H1 (cell line): Measurements from ENCODE around the gene SLC45A1. TPM values are rescaled to one million over a fixed set of nuclear protein-coding genes. Genes with fewer than 3 reads are reported as not detected.
A peak's percentile ranks its signal among the peaks of the same experiment; 100 is the strongest.

Experiments used
- CTCF ChIA-PET: fragments of 300-600 bp; sonication (Branson Sonifier 250); formaldehyde crosslinking; loops from one replicate; lab custom pipeline; 2021; ENCODE audit not compliant: partially characterized antibody; lab: Charles Lee
- POLR2A ChIA-PET: fragments of 300-600 bp; sonication (Branson Sonifier 250); formaldehyde crosslinking; loops from one replicate; lab custom pipeline; 2021; ENCODE audit warnings: inconsistent platforms; ENCODE audit not compliant: partially characterized antibody; lab: Charles Lee
- DNase-seq, 2 experiments: peaks; one replicate each; pipeline versions ENCODE4 v3.0.0 to v3.0.0-alpha.2; 2010 to 2022; ENCODE audit warnings: low spot score in 2 of 2, low read depth in 1 of 2, mixed read lengths in 1 of 2
- FAIRE-seq: peaks from 2 replicates; lab custom pipeline; 2011; peaks lifted over from hg19 to GRCh38; lab: Jason Lieb, UNC
- H2AFZ ChIP-seq: 2 replicates; pipeline ENCODE4 v1.8.1; 2012; ENCODE audit warnings: low read length, inconsistent platforms
- H2AK5ac ChIP-seq: 2 replicates; pipeline ENCODE4 v1.6.1; 2013; ENCODE audit warnings: low read depth, low read length
- H2BK120ac ChIP-seq: replicated peaks from 2 replicates; pipeline ENCODE3; 2013; ENCODE audit warnings: low read depth, low read length, inconsistent platforms
- H2BK12ac ChIP-seq: 2 replicates; pipeline ENCODE4 v1.6.1; 2013; ENCODE audit warnings: low read depth, low read length
- H2BK15ac ChIP-seq: 2 replicates; pipeline ENCODE4 v1.6.1; 2013; ENCODE audit warnings: low read length
- H2BK20ac ChIP-seq: 2 replicates; pipeline ENCODE4 v1.6.1; 2013; ENCODE audit warnings: low read length
- H2BK5ac ChIP-seq: 2 replicates; pipeline ENCODE4 v1.6.1; 2013; ENCODE audit warnings: low read depth, low read length
- H3K14ac ChIP-seq: 2 replicates; pipeline ENCODE4 v1.6.1; 2013; ENCODE audit warnings: inconsistent platforms; ENCODE audit not compliant: insufficient read length
- H3K18ac ChIP-seq: 2 replicates; pipeline ENCODE4 v1.6.1; 2013; ENCODE audit warnings: low read length; ENCODE audit errors: extremely low read depth
- H3K23ac ChIP-seq: 2 replicates; pipeline ENCODE4 v1.6.1; 2013; ENCODE audit warnings: inconsistent platforms; ENCODE audit not compliant: insufficient read length
- H3K23me2 ChIP-seq: 2 replicates; pipeline ENCODE4 v1.6.1; 2013; ENCODE audit warnings: low read depth, low read length
- H3K27ac ChIP-seq: 2 replicates; pipeline ENCODE4 v1.6.1; 2011; ENCODE audit warnings: low read depth, low read length, inconsistent platforms
- H3K27me3 ChIP-seq, 4 experiments: replicated peaks in 1 of 4; 1 replicate in 1 of 4; 2 replicates in 3 of 4; pipeline versions ENCODE4 v1.6.1 to v1.8.1; 2011 to 2013; ENCODE audit warnings: low read length in 3 of 4, mild to moderate bottlenecking in 3 of 4, inconsistent platforms in 2 of 4, mixed read lengths in 2 of 4, moderate library complexity in 1 of 4; ENCODE audit not compliant: control insufficient read depth in 3 of 4, insufficient read depth in 3 of 4; ENCODE audit errors: extremely low read depth in 1 of 4
- H3K36me3 ChIP-seq, 4 experiments: 2 replicates each; pipeline versions ENCODE4 v1.6.1 to v1.8.1; 2011 to 2013; ENCODE audit warnings: mild to moderate bottlenecking in 4 of 4, low read length in 3 of 4, moderate library complexity in 2 of 4, control low read depth in 1 of 4, inconsistent platforms in 1 of 4; ENCODE audit not compliant: insufficient read depth in 4 of 4, control insufficient read depth in 2 of 4
- H3K4ac ChIP-seq: replicated peaks from 2 replicates; pipeline ENCODE3; 2013; ENCODE audit warnings: low read length, low read depth, mixed read lengths, inconsistent platforms; ENCODE audit not compliant: insufficient read length
- H3K4me1 ChIP-seq, 4 experiments: replicated peaks in 1 of 4; 1 replicate in 1 of 4; 2 replicates in 3 of 4; pipeline versions ENCODE4 v1.6.1 to v1.8.1; 2011 to 2013; ENCODE audit warnings: low read length in 3 of 4, inconsistent platforms in 2 of 4, mixed read lengths in 1 of 4; ENCODE audit not compliant: insufficient read depth in 4 of 4, control insufficient read depth in 3 of 4
- H3K4me2 ChIP-seq, 2 experiments: 2 replicates each; pipeline versions ENCODE4 v1.6.1 to v1.8.1; 2011 to 2013; ENCODE audit warnings: low read depth in 2 of 2, low read length in 2 of 2, control low read depth in 1 of 2, inconsistent platforms in 1 of 2, mild to moderate bottlenecking in 1 of 2; ENCODE audit not compliant: insufficient read depth in 1 of 2
- H3K4me3 ChIP-seq, 4 experiments: fragments of 200-600, 300-600 bp in 1 of 4; sonication (generic), shearing (Covaris generic), sonication (Bioruptor Twin) in 1 of 4; 2 replicates each; pipeline versions ENCODE4 v1.5.1 to v1.8.1; 2011 to 2016; ENCODE audit warnings: low read length in 4 of 4, low read depth in 3 of 4, control low read depth in 2 of 4, inconsistent platforms in 2 of 4, mild to moderate bottlenecking in 2 of 4, mixed read lengths in 1 of 4, moderate library complexity in 1 of 4; ENCODE audit not compliant: insufficient read depth in 2 of 4; ENCODE audit errors: extremely low read depth in 1 of 4
- H3K56ac ChIP-seq: replicated peaks from 2 replicates; pipeline ENCODE3; 2013; ENCODE audit warnings: low read depth, mild to moderate bottlenecking, mixed read lengths, low read length, inconsistent platforms; ENCODE audit not compliant: insufficient read length
- H3K79me1 ChIP-seq: 2 replicates; pipeline ENCODE4 v1.6.1; 2013; ENCODE audit warnings: low read depth, low read length, control low read depth
- H3K79me2 ChIP-seq, 2 experiments: 2 replicates each; pipeline versions ENCODE4 v1.6.1 to v1.8.1; 2012 to 2013; ENCODE audit warnings: low read length in 2 of 2, mild to moderate bottlenecking in 2 of 2, inconsistent platforms in 1 of 2; ENCODE audit not compliant: insufficient read depth in 2 of 2, control insufficient read depth in 1 of 2
- H3K9ac ChIP-seq, 4 experiments: replicated peaks in 1 of 4; 1 replicate in 1 of 4; 2 replicates in 3 of 4; pipeline versions ENCODE4 v1.6.1 to v1.8.1; 2011 to 2013; ENCODE audit warnings: low read depth in 3 of 4, low read length in 3 of 4, control low read depth in 2 of 4, mild to moderate bottlenecking in 2 of 4, moderate library complexity in 2 of 4, inconsistent platforms in 1 of 4; ENCODE audit errors: extremely low read depth in 1 of 4
- H3K9me3 ChIP-seq, 2 experiments: 2 replicates each; pipeline versions ENCODE4 v1.6.1 to v1.8.1; 2012 to 2013; ENCODE audit warnings: mild to moderate bottlenecking in 2 of 2, moderate library complexity in 2 of 2, control low read depth in 1 of 2, inconsistent platforms in 1 of 2, low read depth in 1 of 2, low read length in 1 of 2, mixed read lengths in 1 of 2; ENCODE audit not compliant: insufficient read depth in 2 of 2
- H4K20me1 ChIP-seq, 2 experiments: replicated peaks in 1 of 2; 2 replicates each; pipeline versions ENCODE3 to v1.8.1; 2011 to 2013; ENCODE audit warnings: inconsistent platforms in 2 of 2, low read length in 2 of 2, mild to moderate bottlenecking in 1 of 2; ENCODE audit not compliant: insufficient read depth in 2 of 2, control insufficient read depth in 1 of 2
- H4K5ac ChIP-seq: 2 replicates; pipeline ENCODE4 v1.6.1; 2013; ENCODE audit warnings: low read length, low read depth, mixed read lengths, inconsistent platforms; ENCODE audit not compliant: insufficient read length
- H4K8ac ChIP-seq: 2 replicates; pipeline ENCODE4 v1.8.0; 2013; ENCODE audit warnings: mild to moderate bottlenecking, moderate library complexity, low read length, inconsistent platforms; ENCODE audit not compliant: insufficient read depth; ENCODE audit errors: extremely low read depth
- H4K91ac ChIP-seq: replicated peaks from 2 replicates; pipeline ENCODE3; 2013; ENCODE audit warnings: low read length, mixed read lengths, inconsistent platforms; ENCODE audit not compliant: insufficient read length
- EGR1 ChIP-seq: IDR thresholded peaks from 2 replicates; pipeline ENCODE4 v1.6.1; 2011; ENCODE audit warnings: low read depth, low read length, borderline replicate concordance
- EP300 ChIP-seq, 2 experiments: IDR thresholded peaks; 1 replicate in 1 of 2; 2 replicates in 1 of 2; pipeline ENCODE4 v1.6.1; 2011 to 2012; ENCODE audit warnings: low read depth in 2 of 2, low read length in 2 of 2, mild to moderate bottlenecking in 2 of 2, borderline replicate concordance in 1 of 2, inconsistent platforms in 1 of 2, moderate library complexity in 1 of 2
- GABPA ChIP-seq: IDR thresholded peaks from 2 replicates; pipeline ENCODE4 v1.6.1; 2011; ENCODE audit warnings: mild to moderate bottlenecking, low read length, moderate library complexity, borderline replicate concordance; ENCODE audit not compliant: insufficient read depth
- HDAC6 ChIP-seq: IDR thresholded peaks from one replicate; pipeline ENCODE4 v1.7.1; 2012; ENCODE audit warnings: low read depth, mild to moderate bottlenecking, inconsistent platforms, low read length, moderate library complexity
- JUN ChIP-seq: IDR thresholded peaks from 2 replicates; pipeline ENCODE4 v1.6.1; 2011; ENCODE audit warnings: low read depth, mild to moderate bottlenecking, improper control_type of control experiment, low read length
- KDM4A ChIP-seq: IDR thresholded peaks from one replicate; pipeline ENCODE4 v1.7.1; 2012; ENCODE audit warnings: low read depth, mild to moderate bottlenecking, moderate library complexity, low read length, inconsistent platforms; ENCODE audit not compliant: severe bottlenecking
- SAP30 ChIP-seq: fragments of 300-600 bp; sonication (generic); IDR thresholded peaks from 2 replicates; pipeline ENCODE4 v1.7.1; 2012; ENCODE audit warnings: low read length, moderate library complexity, mild to moderate bottlenecking, inconsistent platforms; ENCODE audit not compliant: insufficient read depth, insufficient replicate concordance
- SIRT6 ChIP-seq: IDR thresholded peaks from one replicate; pipeline ENCODE4 v1.7.1; 2012; ENCODE audit warnings: low read length, inconsistent platforms
- SP1 ChIP-seq: IDR thresholded peaks from 2 replicates; pipeline ENCODE4 v1.6.1; 2011; ENCODE audit warnings: low read depth, low read length
- SRF ChIP-seq: IDR thresholded peaks from 2 replicates; pipeline ENCODE4 v1.6.1; 2011; ENCODE audit warnings: mild to moderate bottlenecking, low read depth, low read length, moderate library complexity
- USF2 ChIP-seq: IDR thresholded peaks from 2 replicates; pipeline ENCODE4 v1.6.1; 2011; ENCODE audit warnings: low read length, improper control_type of control experiment
- YY1 ChIP-seq: IDR thresholded peaks from 2 replicates; pipeline ENCODE4 v1.6.1; 2011; ENCODE audit warnings: low read depth, mild to moderate bottlenecking, low read length
- ZNF274 ChIP-seq: IDR thresholded peaks from 2 replicates; pipeline ENCODE4 v1.7.0; 2012; ENCODE audit warnings: low read length, borderline replicate concordance; ENCODE audit errors: extremely low read depth
- WGBS, 2 experiments: shearing (Covaris generic) in 1 of 2; methylation state at CpG; one replicate each; pipeline versions ENCODE4 v1.1.6 to v1.1.7; 2013 to 2015; ENCODE audit warnings: low lambda C conversion rate in 2 of 2, mixed read lengths in 2 of 2, inconsistent platforms in 1 of 2, low coverage in 1 of 2, missing lambda C conversion rate in 1 of 2; ENCODE audit not compliant: insufficient replicate concordance in 2 of 2, insufficient coverage in 1 of 2, insufficient read length in 1 of 2; ENCODE audit errors: extremely low coverage in 1 of 2, missing lambda C conversion rate in 1 of 2; 5-methylcytosine and 5-hydroxymethylcytosine counted together
- polyA plus RNA-seq, 7 experiments: library from polyadenylated mRNA; depleted of rRNA in 3 of 7; stranded (reverse) in 5 of 7; unstranded in 2 of 7; fragments of >200 nt in 5 of 7; fragments of 200-250 nt in 2 of 7; gene quantifications; 1 replicate in 5 of 7; 2 replicates in 1 of 7; 4 replicates in 1 of 7; pipeline versions ENCODE4 v1.2.1 to v1.2.3, GENCODE V29; 2011 to 2013; ENCODE audit warnings: missing spikeins in 2 of 7, mixed read lengths in 2 of 7
- total RNA-seq: library from RNA; stranded (reverse); fragmentation: NEBNext Ultra II Directional; extraction: Animal tissue kit (Norgen Biotek cat#: 25700); gene quantifications from 2 replicates; pipeline ENCODE4 v1.2.1, GENCODE V29; 2021

Gene SLC45A1
- total and polyA plus RNA-seq, 2 of the 8 experiments (the other 6 are each of a cell fraction or from before 2014, with no cell fraction given): 1.0 to 1.7 TPM

GRCh38 chr1:8374356-8374755 lies 56.4 kb downstream of the SLC45A1 start:
- H4K20me1 ChIP-seq: peaks cover 5 to 15% of the 10 kb centered on the region in 2 experiments
- H3K9ac ChIP-seq: no peak overlapping the region
- H4K5ac ChIP-seq: peak overlapping the region; percentile 10
- H3K23ac ChIP-seq: no peak overlapping the region
- no peaks in the 10 kb centered on the region for H3K36me3 ChIP-seq
- H3K79me1 ChIP-seq: peaks cover 13% of the 10 kb centered on the region; the same call in 1 of the 2 replicates
- no peak overlapping the region for H2BK5ac ChIP-seq
- H4K8ac ChIP-seq: no peak overlapping the region
- no peak overlapping the region for H3K4ac ChIP-seq
- no peak overlapping the region for H2BK20ac ChIP-seq
- H3K23me2 ChIP-seq: no peaks in the 10 kb centered on the region
- H2AK5ac ChIP-seq: no peak overlapping the region
- H3K27ac ChIP-seq: 0 out of 2 replicates have a peak overlapping the region, but pooled peaks have one; percentile 11
- no peaks in the 10 kb centered on the region for H3K9me3 ChIP-seq
- no peak overlapping the region for H4K91ac ChIP-seq
- ChIA-PET POLR2A (no interaction called here), CTCF (interaction anchor here (0.5 to 4.8 kb wide), 16 partner anchors 18 to 630 kb away, joined by 3 to 32 read pairs (median 3); no protein-coding TSS in a partner anchor)
- H3K79me2 ChIP-seq: peaks cover 0 to 73% of the 10 kb centered on the region in 2 experiments; a peak in 3 of 4 replicates
- H2BK12ac ChIP-seq: no peak overlapping the region
- H3K56ac ChIP-seq: no peak overlapping the region
- peaks cover 28 to 43% (median 39%) of the 10 kb centered on the region in 4 experiments for H3K4me1 ChIP-seq
- 92% methylated on average over 5 of the region's 5 CpGs; no CpG with 5 or more reads in 1 of the 2 experiments for WGBS, 2 experiments
- no peak overlapping the region for H2BK120ac ChIP-seq
- H3K18ac ChIP-seq: no peak overlapping the region
- H3K4me2 ChIP-seq: 0 out of 4 replicates have a peak overlapping the region, but pooled peaks of 1 of the 2 experiments have one; percentile 3
- TF ChIP-seq EGR1 (no peak), JUN (no peak), SP1 (no peak), EP300 (IDR thresholded peaks at IDR 0.05; ENCODE audit: borderline replicate concordance in 1 of 2, low read depth in 2 of 2, low read length in 2 of 2) (no peak), SIRT6 (no peak), ZNF274 (no peak), HDAC6 (no peak), YY1 (no peak), USF2 (no peak), KDM4A (no peak), SRF (no peak), GABPA (no peak), SAP30 (no peak)
- FAIRE-seq (no peak), DNase-seq (no peak)
- H3K14ac ChIP-seq: no peak overlapping the region
- no peak overlapping the region for H2BK15ac ChIP-seq
- no peak overlapping the region for H2AFZ ChIP-seq
- no peak overlapping the region for H3K4me3 ChIP-seq
- H3K27me3 ChIP-seq: no peaks in the 10 kb centered on the region
